GM21381 (cell line): ENCODE data around the gene APBB2.
"Not testable (repeated sequence)": the region's sequence is repeated elsewhere in the genome, so short reads cannot be mapped to it uniquely, and the experiment has no call there.

ENCODE experiments used
- ATAC-seq: cut with Tn5 transposase; IDR thresholded peaks from one replicate; pipeline ENCODE4 v1.9.1; 2021; ENCODE audit warnings: mild to moderate bottlenecking, moderate library complexity; ENCODE audit not compliant: unreplicated experiment

APBB2 gene

DNA sequence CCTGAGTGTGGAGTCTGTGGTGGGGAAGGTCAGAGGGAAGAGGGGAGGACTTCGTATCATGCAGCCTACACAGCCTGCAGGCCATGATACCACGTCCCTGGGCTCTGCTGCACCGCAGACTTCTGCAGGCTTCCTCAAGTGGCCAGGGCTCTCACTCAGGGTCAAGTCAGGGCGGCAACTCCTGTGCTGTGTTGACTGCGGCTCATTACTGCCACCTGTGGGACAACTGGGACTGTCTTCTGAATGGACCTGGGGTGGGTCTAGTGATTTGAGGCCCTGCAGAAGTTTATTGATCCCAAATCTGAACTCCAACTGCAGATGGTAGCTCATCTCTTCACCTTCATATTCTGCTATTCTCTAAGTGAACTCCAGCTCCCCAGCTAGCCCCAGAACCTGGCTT, 297.5 kb downstream of the APBB2 start:
- ATAC-seq = no peak

DNA sequence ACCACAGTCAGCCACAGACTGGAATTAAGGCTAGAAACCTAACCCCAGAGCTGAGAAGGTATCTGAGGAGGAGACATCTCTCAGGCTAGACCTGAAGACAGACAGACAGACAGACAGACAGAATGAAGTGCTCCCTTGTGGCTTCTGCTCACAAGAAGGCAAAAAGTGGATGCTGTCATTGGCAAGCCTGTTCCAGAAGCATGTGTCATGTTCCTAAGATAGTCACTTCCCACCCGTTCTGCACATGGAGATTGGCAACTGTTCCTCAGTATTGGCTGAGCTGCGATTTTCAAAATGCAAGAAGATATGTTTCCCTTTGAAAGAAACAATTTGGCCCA, 298.2 kb downstream of the APBB2 start:
- no peak for ATAC-seq

DNA sequence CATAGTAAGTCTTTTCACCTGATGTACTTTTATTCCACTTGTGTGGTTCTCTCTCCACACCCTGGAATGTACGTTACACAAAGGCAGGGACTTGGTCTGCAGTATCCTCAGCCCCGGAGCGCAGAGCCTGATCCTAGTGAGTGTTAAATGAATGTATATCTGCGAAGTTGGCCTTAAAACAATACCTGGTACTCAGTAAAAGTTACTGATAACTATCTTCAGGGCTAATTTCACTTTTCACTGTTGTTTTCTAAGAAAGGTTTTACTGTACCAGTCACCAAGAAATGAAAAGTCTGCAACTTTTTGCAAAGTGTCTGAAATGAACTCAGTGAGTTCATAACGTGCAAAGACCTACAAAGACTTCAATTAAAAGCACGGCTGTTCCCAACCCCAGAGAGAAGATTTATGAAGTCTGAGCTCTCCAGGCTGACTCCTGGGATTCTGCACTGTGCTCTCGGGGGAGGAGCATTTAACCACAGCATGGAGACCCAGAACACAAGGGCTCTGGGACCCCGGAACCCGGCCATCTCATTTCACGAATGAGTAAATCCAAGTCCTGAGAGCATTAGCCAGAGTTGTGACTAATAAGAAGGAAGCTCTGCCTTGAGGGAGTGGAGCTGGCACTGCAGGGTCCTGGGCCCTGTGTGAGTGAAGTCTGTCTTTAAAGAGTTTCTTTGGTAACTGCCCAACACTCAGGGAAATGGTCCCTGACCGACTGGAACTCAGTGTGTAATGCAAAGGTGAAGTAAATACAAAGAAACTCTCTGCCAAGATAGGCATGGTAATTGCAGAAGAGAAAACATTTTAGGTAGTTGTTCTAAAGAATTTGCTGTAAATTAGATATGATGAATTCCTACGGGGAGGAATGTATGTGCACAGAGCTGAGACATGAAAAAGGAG, 298.8 kb downstream of the APBB2 start:
- ATAC-seq = no peak

DNA sequence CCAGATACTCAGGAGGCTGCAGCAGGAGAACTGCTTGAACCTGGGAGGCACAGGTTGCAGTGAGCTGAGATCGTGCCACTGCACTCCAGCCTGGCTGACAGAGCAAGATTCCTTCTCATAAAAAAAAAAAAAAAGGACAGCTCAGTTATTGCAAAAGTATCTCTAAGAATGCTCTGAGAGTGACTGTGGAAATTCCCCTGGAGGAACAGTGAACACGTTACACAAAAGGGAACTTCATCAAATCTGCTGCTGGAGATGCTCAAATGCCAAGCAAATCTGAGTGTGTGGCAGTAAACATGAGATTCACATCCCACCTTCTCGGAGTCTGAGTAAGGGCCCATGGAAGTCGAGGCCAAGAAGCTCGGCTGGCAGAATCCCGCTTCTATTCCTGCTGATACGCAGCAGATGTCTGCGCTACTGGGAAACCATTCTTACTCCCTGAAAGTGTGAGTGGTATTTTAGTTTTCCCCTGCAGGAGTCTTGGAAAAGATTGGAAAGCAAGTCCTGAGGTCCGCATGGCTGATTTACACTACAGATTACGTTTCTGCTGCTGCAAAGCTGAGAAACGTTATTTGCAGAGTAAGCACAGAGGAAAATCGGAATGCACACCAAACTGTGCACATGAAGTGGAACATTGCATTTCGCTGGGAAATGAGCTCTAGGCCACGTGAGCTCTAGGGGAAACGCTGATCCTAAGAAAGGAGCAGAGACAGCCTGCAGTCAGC, 301.7 kb downstream of the APBB2 start:
- no peak for ATAC-seq

DNA sequence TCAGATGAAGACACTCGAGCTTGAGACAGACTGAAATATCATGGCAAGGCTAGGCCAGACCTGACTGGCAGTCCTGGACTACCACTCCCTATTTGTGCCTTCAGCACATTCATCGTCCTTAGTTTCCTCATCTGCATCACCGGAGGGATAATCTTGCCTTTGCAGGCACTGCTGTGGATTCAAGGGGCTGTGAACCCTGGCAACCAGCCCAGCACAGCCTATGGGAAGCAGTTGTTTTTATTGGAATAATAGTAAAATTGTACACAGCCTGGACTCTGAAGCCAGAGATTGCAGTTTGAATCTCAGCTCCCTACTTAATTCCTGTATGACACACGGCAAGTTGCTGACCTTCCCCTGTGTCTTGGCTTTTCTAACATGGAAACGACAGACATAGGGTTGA, 303.6 kb downstream of the APBB2 start:
- ATAC-seq = no peak

DNA sequence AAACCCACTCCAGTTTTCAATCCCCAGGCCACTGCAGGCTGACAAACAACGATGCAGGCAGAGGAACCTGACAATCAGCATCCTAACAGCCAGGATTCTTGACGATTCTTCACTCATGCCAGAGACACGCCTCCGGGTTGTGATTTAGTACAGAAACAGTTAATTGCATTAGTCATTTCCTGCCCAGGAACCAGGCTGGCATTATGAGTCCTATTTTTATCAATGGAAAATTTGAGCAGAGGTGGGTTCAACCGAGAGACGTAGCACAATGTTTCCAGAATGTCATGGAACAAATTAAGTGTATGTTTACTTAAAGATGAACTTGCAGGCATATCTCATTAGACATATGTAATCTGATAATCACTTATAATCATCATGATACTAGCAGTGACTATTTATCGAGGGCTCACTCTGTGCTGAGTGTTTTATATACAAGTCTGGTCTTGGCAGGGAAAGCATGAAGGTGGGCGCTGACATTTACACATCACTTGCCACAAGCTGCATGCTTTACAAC, 304.9 kb downstream of the APBB2 start:
- no peak for ATAC-seq

DNA sequence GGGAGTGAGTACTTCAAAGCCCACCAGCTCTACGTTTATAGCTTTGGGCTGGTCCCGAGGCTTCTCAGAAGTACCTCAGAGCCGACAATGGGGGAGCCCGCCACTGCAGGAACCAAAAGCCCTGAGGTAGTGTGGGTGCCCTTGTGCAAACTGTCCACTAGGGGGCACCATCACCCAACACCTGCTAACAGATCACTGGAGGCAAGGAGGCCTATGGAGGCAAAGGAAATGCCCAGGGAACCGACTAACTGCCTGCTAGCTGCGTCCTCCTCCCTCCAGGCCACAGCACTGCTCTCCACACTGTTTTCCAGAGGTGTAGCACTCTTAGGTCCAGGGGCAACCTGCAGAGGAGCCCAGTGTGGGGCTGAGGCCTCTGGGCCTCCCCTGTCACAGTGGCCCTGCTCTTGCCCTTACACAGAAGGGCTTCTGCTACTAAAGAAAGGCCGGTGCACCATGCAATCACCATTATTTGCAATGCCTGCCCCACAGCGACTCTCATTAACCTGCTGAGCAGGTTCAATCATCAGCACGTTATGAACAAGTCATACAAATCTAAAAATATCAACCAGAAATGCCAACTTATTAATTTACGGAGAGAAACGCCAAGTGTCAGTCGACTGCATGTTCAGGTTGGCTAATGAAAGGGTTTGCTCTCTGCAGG, 305.5 kb downstream of the APBB2 start:
- ATAC-seq = peak; percentile 91

DNA sequence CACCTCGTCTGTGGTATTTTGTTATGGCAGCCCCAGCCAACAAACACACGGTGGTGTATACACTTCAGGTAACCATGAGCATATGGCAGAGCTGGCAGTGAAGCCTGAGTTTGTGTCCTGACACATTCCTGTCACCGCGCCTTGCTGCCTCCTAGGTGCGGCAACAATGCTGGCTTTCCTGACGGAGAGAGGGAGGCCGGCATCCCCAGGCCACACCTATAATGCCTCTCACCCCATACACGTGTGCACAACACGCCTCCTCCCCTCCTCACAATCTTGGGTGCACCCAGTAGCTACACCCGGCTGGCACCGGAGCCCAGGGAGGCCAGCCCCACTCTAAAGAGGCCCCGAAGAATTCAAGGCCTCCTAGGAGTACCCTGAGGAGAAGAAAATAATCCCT, 306.0 kb downstream of the APBB2 start:
- no peak for ATAC-seq

DNA sequence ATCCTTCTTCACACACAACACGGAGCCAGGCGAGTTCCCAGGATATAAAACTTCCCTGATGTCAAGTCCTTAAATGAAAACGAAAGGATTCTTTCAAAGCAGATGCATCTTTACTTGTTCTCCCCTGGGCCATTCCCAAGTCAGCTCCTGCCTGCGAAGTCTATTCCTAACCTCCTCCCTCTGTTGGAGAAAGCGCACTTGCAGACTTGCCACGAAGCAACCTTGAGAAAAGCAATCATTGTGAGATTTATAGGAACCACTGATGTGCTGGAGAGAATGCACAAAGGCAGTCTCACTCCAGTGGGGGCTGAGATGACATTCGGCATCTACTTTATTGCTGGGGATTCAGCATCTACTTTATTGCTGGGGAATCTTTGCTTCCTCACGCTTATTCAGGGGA, 308.9 kb downstream of the APBB2 start:
- no peak for ATAC-seq

DNA sequence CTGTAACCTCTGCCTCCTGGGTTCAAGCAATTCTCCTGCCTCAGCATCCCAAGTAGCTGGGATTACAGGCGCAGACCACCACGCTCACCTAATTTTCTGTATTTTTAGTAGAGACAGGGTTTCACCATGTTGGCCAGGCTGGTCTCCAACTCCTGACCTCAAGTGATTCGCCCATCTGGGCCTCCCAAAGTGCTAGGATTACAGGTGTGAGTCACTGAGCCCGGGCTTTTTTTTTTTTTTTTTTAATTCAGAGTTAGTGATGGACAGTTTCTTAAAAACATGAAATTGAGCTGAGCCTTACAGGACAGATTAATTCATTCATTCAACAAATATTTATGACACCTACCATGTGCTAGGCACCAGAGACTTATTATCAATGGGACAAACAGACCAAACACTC, 313.8 kb downstream of the APBB2 start:
- not testable (repeated sequence) for ATAC-seq

DNA sequence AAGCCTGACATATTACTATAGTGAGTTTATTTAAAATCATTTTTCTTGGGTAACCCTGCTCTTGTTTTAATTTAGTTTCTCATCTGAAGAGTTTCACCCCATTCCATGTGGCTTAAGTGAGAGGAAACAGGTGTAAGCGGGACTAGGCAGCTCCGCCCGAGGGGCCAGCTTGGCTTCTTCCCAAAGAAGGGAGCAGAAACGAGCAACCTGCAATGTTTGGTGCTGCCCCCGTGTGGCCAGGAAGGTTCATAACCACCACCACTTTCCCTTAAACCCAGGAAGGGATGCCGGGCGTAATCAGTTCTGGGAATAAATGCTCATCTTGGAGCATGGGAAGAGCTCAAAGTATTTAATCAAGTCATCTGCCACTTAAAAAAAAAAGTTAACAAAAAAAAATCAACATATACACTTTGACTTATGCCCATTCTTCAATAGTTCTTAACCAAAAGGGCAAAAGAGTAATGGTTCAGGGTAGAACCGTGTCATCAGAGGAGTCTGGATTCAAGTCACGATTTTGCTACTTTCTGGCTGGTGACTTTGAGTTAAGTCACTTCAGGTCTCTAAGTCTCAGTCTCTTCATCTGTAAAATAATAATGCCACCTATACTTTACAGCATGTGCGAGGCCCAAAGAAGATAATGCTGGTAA, 316.7 kb downstream of the APBB2 start:
- ATAC-seq = peak; percentile 61

DNA sequence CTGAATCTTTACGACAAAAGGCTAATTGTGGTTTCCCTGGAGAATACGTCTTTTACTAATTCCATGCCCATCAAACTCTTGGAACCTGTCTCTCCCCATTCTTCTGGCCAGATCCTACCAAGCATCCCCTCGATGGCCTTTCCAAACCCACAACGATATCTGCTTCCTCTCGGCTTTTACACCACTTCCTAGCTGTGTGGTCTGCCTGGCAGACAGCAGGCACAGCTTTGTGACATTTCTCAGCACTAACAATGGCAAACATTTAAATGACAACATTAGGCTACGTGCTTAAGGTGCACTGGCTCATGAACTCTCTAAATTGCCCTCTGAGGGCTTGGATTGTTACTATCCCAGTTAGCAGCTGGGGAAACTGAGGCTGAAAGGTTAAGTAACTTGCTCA, 323.6 kb downstream of the APBB2 start:
- ATAC-seq = no peak

DNA sequence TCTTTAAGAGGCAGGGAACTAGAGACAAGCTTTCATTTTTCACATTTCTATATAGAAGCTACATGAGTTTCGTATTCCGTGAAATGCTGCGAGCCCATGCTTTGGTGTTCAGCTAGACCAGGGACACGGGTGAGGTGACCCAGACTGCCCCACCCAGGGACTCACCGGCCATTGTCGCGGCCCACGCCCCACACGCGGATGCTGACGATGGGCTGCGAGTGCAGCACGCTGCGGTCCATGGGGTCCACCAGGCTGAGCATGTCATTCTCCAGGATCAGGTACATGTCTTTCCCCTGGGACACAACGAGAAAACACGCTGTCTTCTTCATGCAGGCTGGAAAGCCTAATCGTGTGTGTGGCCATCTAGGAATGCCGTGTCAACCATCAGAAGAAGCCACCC, 324.1 kb downstream of the APBB2 start:
- ATAC-seq = no peak

DNA sequence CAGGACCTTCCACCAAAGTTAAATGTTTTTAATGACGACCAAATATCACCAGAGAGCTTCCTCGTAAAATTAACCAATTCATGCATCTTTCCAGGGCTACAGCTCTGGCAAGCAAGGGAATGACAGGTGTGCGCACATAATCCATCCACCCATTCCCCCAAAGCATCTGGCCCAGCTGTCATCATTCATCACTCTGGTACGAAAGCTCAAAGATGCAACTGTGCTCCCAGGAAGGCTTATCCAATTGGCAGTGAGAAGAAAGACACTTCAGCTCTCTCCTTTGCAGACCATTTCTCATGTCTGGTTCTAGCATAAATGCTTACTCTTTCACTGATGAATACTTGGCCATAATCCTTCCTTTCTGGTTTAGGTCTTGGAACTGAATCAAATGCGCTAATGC, 325.4 kb downstream of the APBB2 start:
- no peak for ATAC-seq

DNA sequence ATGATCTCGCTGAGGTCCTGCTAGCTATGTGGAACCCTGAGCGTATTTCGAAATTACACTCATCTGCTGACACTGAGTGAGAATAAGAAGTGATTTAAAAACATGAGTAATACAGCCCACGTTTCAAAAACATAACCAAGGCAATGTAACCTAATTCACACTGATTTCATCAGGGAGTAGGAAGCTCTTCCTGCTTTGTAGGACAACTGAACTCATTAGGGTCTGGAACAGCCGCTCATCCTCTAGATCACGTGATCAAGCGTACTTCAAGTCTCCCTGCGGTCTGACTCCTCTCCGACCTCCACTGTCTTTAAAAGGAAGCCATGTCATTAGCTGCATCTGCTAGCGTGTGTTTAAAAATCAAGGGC, 326.6 kb downstream of the APBB2 start:
- ATAC-seq = no peak

DNA sequence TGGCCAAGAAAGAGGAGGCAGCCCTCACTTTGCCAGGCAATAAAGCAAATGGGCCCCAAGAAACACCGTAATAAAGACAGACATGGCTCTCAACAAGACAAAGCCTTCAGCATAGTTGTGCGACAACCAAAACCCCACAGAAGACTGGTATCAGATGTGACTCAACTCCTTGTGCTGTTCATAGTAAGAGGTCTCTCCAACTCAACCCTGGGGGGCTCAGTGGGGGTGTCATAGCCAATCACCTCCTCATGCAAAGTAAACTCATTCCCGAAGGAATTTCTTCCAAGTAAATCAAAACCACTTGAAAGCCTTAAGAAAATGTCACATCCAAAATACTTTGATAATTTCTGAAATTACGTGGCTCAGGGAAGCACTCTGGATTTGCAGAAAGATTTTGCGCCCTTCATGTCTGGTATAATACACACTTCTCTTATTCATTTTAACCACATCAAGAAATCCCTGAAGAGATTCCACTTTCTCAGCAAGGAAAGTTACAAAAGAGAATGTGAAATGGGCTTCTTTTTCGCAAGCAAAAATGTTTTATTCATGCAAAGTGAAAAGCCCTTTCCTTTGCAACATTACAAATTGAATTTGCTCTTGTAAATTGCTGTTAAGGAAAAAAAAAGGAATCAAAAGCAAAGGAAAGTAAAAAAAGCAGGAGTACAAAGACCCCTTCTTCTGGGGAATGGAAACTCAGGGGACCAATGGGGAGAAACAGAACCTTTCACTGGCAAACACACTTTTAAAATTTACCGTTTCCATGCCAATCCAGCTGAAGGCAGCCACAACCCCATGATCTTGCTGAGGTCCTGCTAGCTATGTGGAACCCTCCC, 327.2 kb downstream of the APBB2 start:
- ATAC-seq = no peak

DNA sequence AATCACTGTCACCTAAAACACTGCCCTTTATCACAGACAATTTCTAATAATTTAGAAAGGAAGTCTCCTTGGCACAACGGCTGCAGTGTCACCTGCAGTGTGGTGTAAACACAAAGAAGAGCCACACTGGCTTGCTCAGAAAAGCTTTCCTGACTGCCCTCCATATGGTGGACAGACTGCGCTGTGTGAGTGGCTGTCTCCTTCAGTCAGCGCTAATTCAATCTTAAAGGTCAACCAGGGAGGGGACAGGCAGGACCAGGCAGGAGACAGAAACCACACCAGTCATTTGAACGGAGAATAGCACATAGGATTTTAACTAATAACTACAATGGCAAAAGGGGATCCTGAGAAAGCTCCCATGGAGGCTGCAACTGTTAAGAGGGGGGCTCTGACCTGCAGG, 332.5 kb downstream of the APBB2 start:
- no peak for ATAC-seq

DNA sequence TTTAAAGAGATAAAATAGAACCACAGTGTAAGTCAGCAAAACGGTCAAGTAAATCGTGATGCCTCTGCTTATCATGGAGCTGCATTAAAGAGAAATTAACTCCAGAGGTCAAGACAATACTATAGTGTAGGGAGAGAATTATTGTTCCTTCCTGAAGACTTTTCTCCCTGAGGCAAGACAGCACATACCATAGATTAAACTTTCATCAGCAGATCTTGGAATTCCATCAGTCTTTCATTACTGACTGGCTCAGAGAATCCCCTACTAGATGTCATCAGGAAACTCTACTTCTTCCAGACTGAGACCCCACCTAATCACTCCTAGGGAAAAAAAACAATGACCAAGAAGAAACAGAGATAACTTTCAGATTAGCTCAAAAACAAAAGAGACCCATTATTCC, 333.2 kb downstream of the APBB2 start:
- no peak for ATAC-seq

DNA sequence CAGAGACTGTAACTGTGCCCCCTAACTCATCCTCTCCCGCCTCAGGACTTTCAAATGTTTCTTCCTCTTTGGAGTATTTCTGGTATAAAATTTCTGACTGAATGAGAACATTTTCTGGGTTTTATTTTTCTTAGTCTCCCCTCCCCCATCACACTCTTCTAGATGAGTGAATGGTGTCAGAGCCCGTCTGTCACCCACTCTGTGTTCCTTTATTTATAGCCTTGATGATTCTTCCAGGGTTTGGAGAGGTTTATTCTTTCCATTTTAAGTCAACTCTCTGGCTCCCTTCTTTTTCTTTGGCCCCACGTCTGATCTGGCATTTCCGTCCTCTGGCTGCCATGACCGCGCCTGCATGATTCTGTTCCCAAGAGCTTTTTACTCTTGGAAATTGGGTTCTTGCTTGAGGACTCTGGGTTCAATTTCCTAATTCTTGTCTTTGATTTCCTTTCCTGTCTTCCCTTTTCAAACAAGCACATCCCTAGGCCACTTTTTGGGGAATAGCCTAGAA, 335.7 kb downstream of the APBB2 start:
- no peak for ATAC-seq

DNA sequence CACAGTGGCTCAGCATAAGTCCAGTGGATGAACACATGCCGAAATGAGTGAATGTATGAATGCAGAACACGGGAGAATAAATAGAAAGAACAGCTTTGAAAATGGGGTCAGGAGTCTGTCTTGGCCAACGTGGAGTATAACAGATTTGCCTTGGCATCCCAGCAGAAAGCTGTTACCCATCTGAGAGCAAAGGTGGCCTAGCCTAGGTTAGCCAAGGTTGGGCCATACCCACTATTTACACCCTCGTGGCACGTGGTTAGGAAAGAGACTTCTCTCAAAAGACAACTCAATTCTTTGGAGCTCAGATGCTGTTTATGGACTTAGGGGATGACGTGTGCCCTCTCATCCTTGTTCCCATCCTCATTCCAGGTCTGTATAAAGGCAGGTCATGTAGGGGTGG, 337.3 kb downstream of the APBB2 start:
- ATAC-seq = no peak
